Ovary (tissue), 9 donors: ENCODE data around the gene IGSF9. TPM values are rescaled to one million over a fixed set of nuclear protein-coding genes. Genes with fewer than 3 reads are reported as not detected.

Experiments used
- DNase-seq, 5 donors: peaks; one replicate each; pipeline ENCODE4 v3.0.0-alpha.2; 2019 to 2020
- H3K27ac ChIP-seq, 2 donors: fragments of 200-600 bp; one replicate each; pipeline versions ENCODE4 v1.5.1 to v1.8.0; 2019 to 2022
- H3K27me3 ChIP-seq: fragments of 200-600 bp; one replicate; pipeline ENCODE4 v1.8.0; 2022
- H3K36me3 ChIP-seq: fragments of 200-600 bp; sonication (generic); one replicate; pipeline ENCODE4 v1.5.1; 2019
- H3K4me1 ChIP-seq: one replicate; pipeline ENCODE4 v1.8.1; 2013; ENCODE audit warnings: mild to moderate bottlenecking, moderate library complexity; ENCODE audit not compliant: insufficient read depth
- H3K4me3 ChIP-seq: fragments of 200-600 bp; sonication (generic); one replicate; pipeline ENCODE4 v1.5.1; 2017
- H3K9me3 ChIP-seq, 2 donors: fragments of 200-600 bp in 1 of 2; sonication (generic) in 1 of 2; one replicate each; pipeline versions ENCODE4 v1.5.1 to v1.8.1; 2013 to 2019; ENCODE audit warnings: mild to moderate bottlenecking in 1 of 2, moderate library complexity in 1 of 2
- CTCF ChIP-seq, 3 donors: fragments of 450-650 bp in 2 of 3; fragments of 200-600 bp in 1 of 3; IDR thresholded peaks; one replicate each; pipeline versions ENCODE4 v1.5.1 to v1.8.0; 2016 to 2022; ENCODE audit warnings: antibody characterized with exemption in 3 of 3, mild to moderate bottlenecking in 1 of 3
- EP300 ChIP-seq: sonication (generic); formaldehyde crosslinking; IDR thresholded peaks from one replicate; pipeline ENCODE4 v1.6.1; 2017; ENCODE audit warnings: antibody characterized with exemption
- POLR2A ChIP-seq: fragments of 450-650 bp; IDR thresholded peaks from one replicate; pipeline ENCODE4 v1.6.1; 2017; ENCODE audit warnings: antibody characterized with exemption, mild to moderate bottlenecking, moderate library complexity
- WGBS, 3 donors: extraction: QIAGEN DNeasy Blood & Tissue Kit in 1 of 3; methylation state at CpG; one replicate each; pipeline versions ENCODE4 v1.1.5 to v1.1.7; 2013 to 2017; 5-methylcytosine and 5-hydroxymethylcytosine counted together
- intact Hi-C, 4 donors: fragments of 100-400 bp; cut with DNase I; formaldehyde crosslinking; loops; one replicate each; pipeline versions ENCODE4 v1.11.0 to v1.15.1; 2022 to 2023
- polyA plus RNA-seq, 2 donors: library from polyadenylated mRNA; stranded (reverse); fragments of 200-250 nt in 1 of 2; fragments of 350-450 nt in 1 of 2; fragmentation: Illumina TruSeq in 1 of 2; extraction: RNeasy Lipid Tissue Mini Kit (QIAGEN cat#74804) in 1 of 2; gene quantifications; one replicate each; pipeline ENCODE4 v1.2.3, GENCODE V29; 2013 to 2014
- total RNA-seq, 7 donors: library from RNA; depleted of rRNA in 2 of 7; stranded (reverse); fragments of >200 nt in 2 of 7; fragmentation: NEBNext Ultra II Directional in 3 of 7; extraction: Animal tissue kit (Norgen Biotek cat#: 25700) in 3 of 7; gene quantifications; one replicate each; pipeline versions ENCODE4 v1.1.0 to v1.2.4, GENCODE V29; 2016 to 2023
- donor health status: DM: no; HTN: no; CAD: no; lungs with moderate emphysema.
- donor health status: DM: no; HTN: no; CAD: no.
- donor health status: Bipolar disorder and iron deficiency.
- donor health status: DM: yes; HTN: yes; CAD: no.
- donor health status: DM: no; HTN: no; CAD: no.
- donor health status: DM: yes; HTN: yes; CAD: no.

Gene IGSF9
- total and polyA plus RNA-seq, 9 donors = 0.10 to 14.0 (median 1.3) TPM

GRCh38 chr1:159935719-159936272 lies 9.6 kb downstream of the IGSF9 start:
- intact Hi-C loops = no loop called here
- no peak for DNase-seq
- 56 to 70% (median 65%) methylated on average over 4 of the region's 4 CpGs for WGBS, 3 donors
- no peaks in the 10 kb centered on the region for H3K27me3 ChIP-seq
- H3K9me3 ChIP-seq = no peaks in the 10 kb centered on the region
- no peaks in the 10 kb centered on the region for H3K36me3 ChIP-seq
- no peak overlapping the region for H3K27ac ChIP-seq
- H3K4me1 ChIP-seq = no peaks in the 10 kb centered on the region
- TF ChIP-seq CTCF (IDR thresholded peaks at IDR 0.05) (no peak), POLR2A (no peak), EP300 (no peak)
- H3K4me3 ChIP-seq = no peak overlapping the region

- no peaks in the 10 kb centered on the region for H3K4me1 ChIP-seq
- H3K36me3 ChIP-seq = no peaks in the 10 kb centered on the region
- 88 to 90% (median 89%) methylated on average over 11 of the region's 11 CpGs for WGBS, 3 donors
- TF ChIP-seq CTCF (IDR thresholded peaks at IDR 0.05) (no peak), EP300 (no peak), POLR2A (no peak)
- no peak for DNase-seq
- H3K27me3 ChIP-seq = no peaks in the 10 kb centered on the region
- H3K9me3 ChIP-seq = no peaks in the 10 kb centered on the region
- intact Hi-C loops = no loop called here
- H3K4me3 ChIP-seq = no peak overlapping the region
- H3K27ac ChIP-seq = no peak overlapping the region
Measured at GRCh38 chr1:159935305-159935704, 10.1 kb downstream of the IGSF9 start.

- 89 to 92% (median 90%) methylated on average over 14 of the region's 14 CpGs for WGBS, 3 donors
- no peaks in the 10 kb centered on the region for H3K4me1 ChIP-seq
Measured at GRCh38 chr1:159934136-159935039, 11.0 kb downstream of the IGSF9 start.

GRCh38 chr1:159933347-159933746 lies 12.1 kb downstream of the IGSF9 start:
- intact Hi-C loops = no loop called here
- no peak for DNase-seq
- no peak overlapping the region for H3K27ac ChIP-seq
- TF ChIP-seq CTCF (IDR thresholded peaks at IDR 0.05) (no peak), EP300 (no peak), POLR2A (no peak)
- H3K9me3 ChIP-seq = no peaks in the 10 kb centered on the region
- no peak overlapping the region for H3K4me3 ChIP-seq
- no peaks in the 10 kb centered on the region for H3K4me1 ChIP-seq
- WGBS, 3 donors = 80 to 88% (median 84%) methylated on average over 4 of the region's 4 CpGs
- no peaks in the 10 kb centered on the region for H3K27me3 ChIP-seq
- H3K36me3 ChIP-seq = no peaks in the 10 kb centered on the region

More at GRCh38 chr1:159934136-159935039, 11.0 kb downstream of the IGSF9 start:
- no peaks in the 10 kb centered on the region for H3K36me3 ChIP-seq
- TF ChIP-seq CTCF (IDR thresholded peaks at IDR 0.05) (no peak), POLR2A (no peak), EP300 (no peak)
- no peak for DNase-seq
- intact Hi-C loops = no loop called here
- no peak overlapping the region for H3K4me3 ChIP-seq
- H3K27me3 ChIP-seq = no peaks in the 10 kb centered on the region
- H3K27ac ChIP-seq = no peak overlapping the region
- H3K9me3 ChIP-seq = no peaks in the 10 kb centered on the region
